ENCODE measurements around the gene KIAA0753. TPM values are rescaled to one million over a fixed set of nuclear protein-coding genes. Genes with fewer than 3 reads are reported as not detected.
"Not testable (repeated sequence)": the region's sequence is repeated elsewhere in the genome, so short reads cannot be mapped to it uniquely, and the experiment has no call there.

KIAA0753 gene
- total RNA-seq, 4 donors from 2014 or later = 14.7 to 36.3 (median 23.3) TPM

DNA sequence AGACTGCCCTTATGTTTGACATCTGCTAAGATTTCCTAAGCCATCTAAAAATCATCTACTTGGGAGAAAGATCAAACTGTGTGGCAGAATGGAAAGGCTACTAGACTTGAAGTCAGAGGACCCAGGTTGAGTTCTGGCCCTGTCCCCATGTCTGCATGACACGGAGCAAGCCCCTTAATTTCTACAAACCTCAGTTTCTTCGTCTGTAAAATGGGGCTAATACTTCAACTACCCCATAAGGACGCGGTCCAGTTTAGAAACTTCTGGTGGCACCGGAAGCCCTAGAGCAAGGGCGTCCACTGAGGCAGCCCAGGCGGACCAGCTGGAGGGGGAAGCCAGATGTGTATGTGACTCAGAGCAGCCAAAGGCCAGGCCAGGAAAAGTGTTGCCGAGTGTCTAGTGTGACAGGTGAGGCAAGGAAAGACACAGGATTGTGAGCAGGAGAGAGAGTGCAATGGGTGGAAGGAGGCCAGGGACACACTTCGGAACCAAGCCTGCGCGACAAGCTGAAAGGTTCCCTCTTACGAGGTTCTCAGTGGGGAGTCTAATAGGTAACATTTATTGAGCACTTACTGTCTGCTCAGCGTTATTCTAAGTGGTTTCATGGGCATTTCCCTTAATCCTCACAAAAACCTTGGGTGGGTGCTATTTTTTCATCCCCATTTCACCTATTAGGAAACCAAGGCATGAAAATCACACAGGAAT is 66.4 kb downstream of the KIAA0753 start:
- H3K9me3 ChIP-seq = no peaks in the 10 kb centered on the region
- DNase-seq = no peak
- H3K4me3 ChIP-seq = no peak overlapping the region
- TF ChIP-seq, protein P1, sequence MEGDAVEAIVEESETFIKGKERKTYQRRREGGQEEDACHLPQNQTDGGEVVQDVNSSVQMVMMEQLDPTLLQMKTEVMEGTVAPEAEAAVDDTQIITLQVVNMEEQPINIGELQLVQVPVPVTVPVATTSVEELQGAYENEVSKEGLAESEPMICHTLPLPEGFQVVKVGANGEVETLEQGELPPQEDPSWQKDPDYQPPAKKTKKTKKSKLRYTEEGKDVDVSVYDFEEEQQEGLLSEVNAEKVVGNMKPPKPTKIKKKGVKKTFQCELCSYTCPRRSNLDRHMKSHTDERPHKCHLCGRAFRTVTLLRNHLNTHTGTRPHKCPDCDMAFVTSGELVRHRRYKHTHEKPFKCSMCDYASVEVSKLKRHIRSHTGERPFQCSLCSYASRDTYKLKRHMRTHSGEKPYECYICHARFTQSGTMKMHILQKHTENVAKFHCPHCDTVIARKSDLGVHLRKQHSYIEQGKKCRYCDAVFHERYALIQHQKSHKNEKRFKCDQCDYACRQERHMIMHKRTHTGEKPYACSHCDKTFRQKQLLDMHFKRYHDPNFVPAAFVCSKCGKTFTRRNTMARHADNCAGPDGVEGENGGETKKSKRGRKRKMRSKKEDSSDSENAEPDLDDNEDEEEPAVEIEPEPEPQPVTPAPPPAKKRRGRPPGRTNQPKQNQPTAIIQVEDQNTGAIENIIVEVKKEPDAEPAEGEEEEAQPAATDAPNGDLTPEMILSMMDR (IDR thresholded peaks at IDR 0.05) = no peak
- TF ChIP-seq POLR2A (IDR thresholded peaks at IDR 0.05) = no peak
- H3K27ac ChIP-seq = no peak overlapping the region
- H3K36me3 ChIP-seq = peaks cover 0 to 9% (median 0%) of the 10 kb centered on the region in 3 donors
- peaks cover 0 to 13% (median 5%) of the 10 kb centered on the region in 4 donors for H3K4me1 ChIP-seq
- H3K27me3 ChIP-seq = no peaks in the 10 kb centered on the region

DNA sequence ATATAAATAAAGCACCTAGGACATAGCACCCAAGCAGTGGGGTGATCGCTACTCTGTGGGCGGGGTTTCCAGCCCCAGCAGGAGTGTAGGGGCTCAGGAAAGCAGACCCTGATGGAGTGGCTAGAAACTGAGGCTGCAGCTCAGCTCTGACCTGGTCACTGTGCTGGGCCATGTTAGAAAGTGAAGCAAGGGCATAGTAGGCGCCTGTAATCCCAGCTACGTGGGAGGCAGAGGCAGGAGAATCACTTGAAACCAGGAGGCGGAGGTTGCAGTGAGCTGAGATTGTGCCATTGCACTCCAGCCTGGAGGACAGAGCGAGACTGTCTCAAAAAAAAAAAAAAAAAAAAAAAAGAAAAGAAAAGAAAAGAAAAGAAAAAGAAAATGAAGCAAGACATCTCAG is 67.0 kb downstream of the KIAA0753 start:
- H3K9me3 ChIP-seq, H3K27me3 ChIP-seq, H3K4me3 ChIP-seq, H3K36me3 ChIP-seq, DNase-seq, H3K27ac ChIP-seq: not testable (repeated sequence)
- H3K4me1 ChIP-seq = peaks cover 0 to 13% (median 5%) of the 10 kb centered on the region in 4 donors

DNA sequence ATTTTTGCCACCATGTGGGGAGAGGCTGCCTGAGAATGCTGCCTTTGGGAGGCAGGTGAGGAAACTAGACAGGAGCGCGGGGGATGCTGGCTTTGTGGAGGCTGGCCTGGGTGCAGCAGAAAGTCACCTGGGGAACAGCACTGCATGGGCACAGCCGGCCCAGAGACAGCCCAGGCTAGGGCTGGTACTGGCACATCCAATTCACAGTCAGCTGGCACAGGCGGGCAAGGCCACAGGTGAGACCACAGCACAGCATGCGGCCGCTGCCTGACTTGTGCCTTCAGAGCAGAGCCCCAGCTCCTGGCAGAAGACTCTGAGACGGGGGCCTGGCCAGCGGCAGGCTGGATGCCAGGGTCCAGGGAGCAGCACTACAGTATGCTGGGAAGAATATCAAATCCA is 67.5 kb downstream of the KIAA0753 start:
- Histone ChIP-seq H3K4me3 (no peak overlapping the region), H3K27ac (no peak overlapping the region), H3K4me1 (peaks cover 0 to 13% (median 5%) of the 10 kb centered on the region in 4 donors), H3K27me3 (no peaks in the 10 kb centered on the region), H3K36me3 (no peaks in the 10 kb centered on the region), H3K9me3 (no peaks in the 10 kb centered on the region)
- no peak for TF ChIP-seq POLR2A (IDR thresholded peaks at IDR 0.05)
- TF ChIP-seq, protein P1 (IDR thresholded peaks at IDR 0.05) = no peak
- no peak for DNase-seq

DNA sequence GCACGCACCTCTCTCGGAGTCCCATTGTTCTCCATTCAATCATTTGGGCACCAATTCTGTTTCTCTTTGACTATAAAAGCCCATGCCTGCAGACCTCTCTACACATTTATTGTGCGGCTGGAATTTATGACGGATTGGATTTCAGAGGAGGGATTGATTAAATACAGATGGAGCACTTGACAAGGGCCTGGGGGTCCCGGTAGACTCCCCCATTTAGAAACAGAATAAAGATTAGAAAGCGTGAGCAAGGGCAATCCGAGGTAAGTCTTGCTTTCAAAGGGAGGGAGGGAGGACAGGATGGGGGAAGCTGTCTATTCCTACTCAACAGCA is 69.1 kb downstream of the KIAA0753 start:
- Histone ChIP-seq H3K27ac (no peak overlapping the region), H3K9me3 (no peaks in the 10 kb centered on the region), H3K4me1 (peaks cover 0 to 13% (median 5%) of the 10 kb centered on the region in 4 donors), H3K36me3 (no peaks in the 10 kb centered on the region), H3K27me3 (no peaks in the 10 kb centered on the region), H3K4me3 (no peak overlapping the region)
- DNase-seq = peak in 2 of 3 donors; percentile 5 to 9
- TF ChIP-seq POLR2A (IDR thresholded peaks at IDR 0.05) = no peak
- TF ChIP-seq, protein P1 (IDR thresholded peaks at IDR 0.05) = no peak

DNA sequence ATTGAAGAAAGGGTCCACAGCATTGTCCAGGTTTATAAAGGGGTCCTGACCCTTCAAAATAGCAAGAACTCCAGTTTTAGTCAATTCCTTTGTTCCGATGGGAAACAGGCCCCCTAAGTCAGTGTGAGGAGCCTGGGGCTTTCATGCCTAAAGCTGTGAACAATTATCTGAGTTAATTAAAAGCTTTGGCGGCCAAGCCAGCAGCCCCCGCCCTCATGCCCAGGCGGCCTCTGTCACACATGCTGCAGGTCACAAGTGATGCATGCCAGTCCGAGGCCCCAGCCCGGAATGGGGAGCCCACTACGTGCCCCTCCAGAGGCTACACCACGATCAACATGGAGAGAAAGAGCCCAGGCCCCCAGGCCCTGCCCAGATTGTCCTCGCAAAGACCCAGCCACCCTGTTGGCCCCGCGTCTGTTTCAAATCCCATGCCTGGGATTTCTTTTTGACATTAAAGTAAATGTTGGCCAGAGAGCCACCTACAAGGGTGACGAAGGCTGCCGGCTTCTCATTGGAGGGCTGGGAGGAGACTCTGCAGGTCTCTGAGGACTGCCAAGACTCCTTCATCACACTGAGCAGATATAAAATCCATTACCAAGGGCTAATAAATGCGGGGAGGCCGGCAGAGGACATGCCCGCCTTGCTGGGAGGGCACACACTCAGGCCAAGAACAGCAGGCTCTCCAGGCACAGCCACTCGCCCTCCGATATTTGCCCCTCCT is 69.6 kb downstream of the KIAA0753 start:
- TF ChIP-seq POLR2A (IDR thresholded peaks at IDR 0.05) = no peak
- Histone ChIP-seq H3K27ac (no peak overlapping the region), H3K4me1 (peaks cover 0 to 11% (median 3%) of the 10 kb centered on the region in 4 donors), H3K9me3 (no peaks in the 10 kb centered on the region), H3K36me3 (no peaks in the 10 kb centered on the region), H3K4me3 (no peak overlapping the region), H3K27me3 (no peaks in the 10 kb centered on the region)
- DNase-seq = peak in 2 of 3 donors; percentile 5 to 21

DNA sequence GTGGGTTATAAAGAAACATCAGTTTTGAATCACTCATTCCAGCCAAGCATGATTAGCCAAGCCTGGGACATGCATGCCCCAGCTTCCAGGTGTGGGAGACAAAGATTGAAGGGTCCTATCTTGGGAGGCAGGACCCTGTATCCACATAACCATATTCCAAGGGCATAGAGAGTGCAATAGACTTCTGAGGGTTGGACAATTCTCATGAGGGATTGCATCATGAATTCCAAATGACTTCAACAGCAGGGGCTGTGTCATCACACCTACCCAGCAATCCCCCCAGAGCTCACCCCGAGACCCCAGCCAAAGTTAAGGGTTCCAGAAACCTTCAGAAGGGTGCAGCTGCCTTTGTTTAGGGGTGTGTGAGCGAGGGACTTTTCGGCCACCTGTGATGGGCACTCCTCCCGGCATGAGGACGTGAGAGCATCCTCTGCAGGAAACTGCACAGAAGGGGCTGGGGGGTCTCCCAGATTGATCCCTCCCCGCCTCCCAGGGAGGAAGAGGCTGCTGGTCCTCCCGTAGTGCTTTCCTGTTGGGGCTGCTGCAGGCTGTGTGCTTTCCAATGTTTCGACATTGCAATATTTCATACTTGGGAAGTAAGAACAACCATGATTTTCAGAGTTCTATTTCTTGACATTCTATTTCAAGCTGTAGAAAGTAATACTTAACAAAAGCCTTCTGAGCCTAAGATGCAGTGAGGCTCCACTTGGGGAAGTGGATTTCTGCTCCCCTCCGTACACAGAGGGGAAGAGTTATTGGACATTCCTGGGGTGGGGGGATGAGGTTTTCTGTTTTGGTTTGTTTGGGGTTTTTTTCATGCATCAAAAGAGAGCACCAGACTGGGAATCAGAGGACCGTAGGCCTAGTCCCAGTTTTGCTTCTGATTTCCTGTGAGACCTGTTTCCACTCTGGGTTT is 70.9 kb downstream of the KIAA0753 start:
- peak in 1 of 3 donors; percentile 0 for DNase-seq
- no peak for TF ChIP-seq POLR2A (IDR thresholded peaks at IDR 0.05)
- TF ChIP-seq, protein P1 (IDR thresholded peaks at IDR 0.05) = no peak
- H3K27ac ChIP-seq = no peak overlapping the region
- H3K4me1 ChIP-seq = peaks cover 0 to 1% (median 0%) of the 10 kb centered on the region in 4 donors
- H3K4me3 ChIP-seq = no peak overlapping the region
- no peaks in the 10 kb centered on the region for H3K9me3 ChIP-seq
- H3K27me3 ChIP-seq = no peaks in the 10 kb centered on the region
- no peaks in the 10 kb centered on the region for H3K36me3 ChIP-seq

All from Peyer's patch (tissue), 4 donors.